Measurements from ENCODE around the gene CCDC78. TPM values are rescaled to one million over a fixed set of nuclear protein-coding genes. Genes with fewer than 3 reads are reported as not detected.

Gene CCDC78
- total and polyA plus RNA-seq, 2 of the 13 experiments (the other 11 are each of a cell fraction or from before 2014, with no cell fraction given), result 0.53 to 1.5 TPM

DNA sequence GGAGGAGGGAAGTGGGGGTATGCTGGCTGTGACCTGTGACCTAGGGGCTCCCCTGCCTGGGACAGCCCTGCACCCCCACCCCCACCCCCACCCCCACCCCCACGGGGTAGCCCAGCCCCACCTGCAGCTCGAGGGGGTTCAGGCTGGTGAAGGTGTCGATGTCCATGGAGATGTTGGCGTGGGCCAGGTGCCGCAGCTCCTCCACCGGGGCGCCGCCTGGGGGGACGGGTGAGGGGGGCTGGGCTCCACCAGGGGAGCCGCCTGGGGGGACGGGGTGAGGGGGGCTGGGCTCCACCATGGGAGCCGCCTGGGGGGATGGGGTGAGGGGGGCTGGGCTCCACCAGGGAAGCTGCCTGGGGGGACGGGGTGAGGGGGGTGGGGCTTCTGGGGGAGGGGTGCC is 44.2 kb upstream of the CCDC78 start (continued):
- no peak for TF ChIP-seq GMEB1 (CRISPR knock-in tag; IDR thresholded peaks at IDR 0.05; ENCODE audit: borderline replicate concordance)
- TF ChIP-seq ZBTB21 (CRISPR knock-in tag; IDR thresholded peaks at IDR 0.05), result no peak

GRCh38 chr16:769934-770333 is 43.7 kb upstream of the CCDC78 start:
- no TSS peak for BruUV-seq (replicated peaks)
- Histone ChIP-seq H3K9ac (ENCODE audit: insufficient read depth, low read depth, low read length) (no peak overlapping the region), H3K79me2 (ENCODE audit: insufficient read depth, low read length) (no peaks in the 10 kb centered on the region), H3K27me3 (ENCODE audit: control insufficient read depth in 1 of 2, insufficient read depth in 2 of 2, low read length in 2 of 2) (peaks cover 6 to 10% of the 10 kb centered on the region in 2 experiments; a peak in 3 of 5 replicates), H3K27ac (ENCODE audit: extremely low read length, insufficient read depth, low read length) (no peak overlapping the region), H2AFZ (ENCODE audit: low read length) (no peak overlapping the region), H3K4me2 (ENCODE audit: low read depth, low read length) (no peak overlapping the region), H3K36me3 (replicated peaks in 1 of 2; ENCODE audit: control insufficient read depth in 1 of 2, insufficient read depth in 2 of 2, low read length in 2 of 2) (no peaks in the 10 kb centered on the region), H3K4me3 (replicated peaks in 1 of 3; ENCODE audit: insufficient read depth in 1 of 3, low read depth in 2 of 3, low read length in 3 of 3) (no peak overlapping the region), H3K9me3 (ENCODE audit: low read length) (no peaks in the 10 kb centered on the region), H4K20me1 (ENCODE audit: insufficient read depth, low read length) (no peaks in the 10 kb centered on the region), H3K4me1 (ENCODE audit: insufficient read depth, low read length) (no peaks in the 10 kb centered on the region)
- FAIRE-seq, result no peak
- no peak for DNase-seq (ENCODE audit: low spot score)
- 54% methylated on average over 10 of the region's 19 CpGs for WGBS (ENCODE audit: low lambda C conversion rate)
- ChIA-PET POLR2A (interaction anchor here (1.7 to 1.8 kb wide), 2 partner anchors 9 to 29 kb away, joined by 4 to 7 read pairs; partner anchors contain the start of genes CIAO3 and MSLN), CTCF (ENCODE audit: low intra/inter-chr PET ratio, low total read pairs) (no interaction called here)
- TF ChIP-seq ZNF558 (CRISPR knock-in tag; IDR thresholded peaks at IDR 0.05; ENCODE audit: borderline replicate concordance) (no peak), ZSCAN5A (CRISPR knock-in tag; IDR thresholded peaks at IDR 0.05; ENCODE audit: borderline replicate concordance) (no peak), ZC3H13 (CRISPR knock-in tag; IDR thresholded peaks at IDR 0.05) (no peak), ZGPAT (CRISPR knock-in tag; IDR thresholded peaks at IDR 0.05) (no peak), ZNF670 (CRISPR knock-in tag; IDR thresholded peaks at IDR 0.05; ENCODE audit: borderline replicate concordance) (no peak), ZNF101 (CRISPR knock-in tag; IDR thresholded peaks at IDR 0.05; ENCODE audit: borderline replicate concordance, low read depth) (no peak), NRL (CRISPR knock-in tag; IDR thresholded peaks at IDR 0.05; ENCODE audit: borderline replicate concordance) (no peak)
- TF ChIP-seq, protein P1, sequence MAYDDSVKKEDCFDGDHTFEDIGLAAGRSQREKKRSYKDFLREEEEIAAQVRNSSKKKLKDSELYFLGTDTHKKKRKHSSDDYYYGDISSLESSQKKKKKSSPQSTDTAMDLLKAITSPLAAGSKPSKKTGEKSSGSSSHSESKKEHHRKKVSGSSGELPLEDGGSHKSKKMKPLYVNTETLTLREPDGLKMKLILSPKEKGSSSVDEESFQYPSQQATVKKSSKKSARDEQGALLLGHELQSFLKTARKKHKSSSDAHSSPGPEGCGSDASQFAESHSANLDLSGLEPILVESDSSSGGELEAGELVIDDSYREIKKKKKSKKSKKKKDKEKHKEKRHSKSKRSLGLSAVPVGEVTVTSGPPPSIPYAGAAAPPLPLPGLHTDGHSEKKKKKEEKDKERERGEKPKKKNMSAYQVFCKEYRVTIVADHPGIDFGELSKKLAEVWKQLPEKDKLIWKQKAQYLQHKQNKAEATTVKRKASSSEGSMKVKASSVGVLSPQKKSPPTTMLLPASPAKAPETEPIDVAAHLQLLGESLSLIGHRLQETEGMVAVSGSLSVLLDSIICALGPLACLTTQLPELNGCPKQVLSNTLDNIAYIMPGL (CRISPR knock-in tag; IDR thresholded peaks at IDR 0.05; ENCODE audit: borderline replicate concordance in 1 of 2, low read depth in 1 of 2), result no peak
- TF ChIP-seq, protein P2, sequence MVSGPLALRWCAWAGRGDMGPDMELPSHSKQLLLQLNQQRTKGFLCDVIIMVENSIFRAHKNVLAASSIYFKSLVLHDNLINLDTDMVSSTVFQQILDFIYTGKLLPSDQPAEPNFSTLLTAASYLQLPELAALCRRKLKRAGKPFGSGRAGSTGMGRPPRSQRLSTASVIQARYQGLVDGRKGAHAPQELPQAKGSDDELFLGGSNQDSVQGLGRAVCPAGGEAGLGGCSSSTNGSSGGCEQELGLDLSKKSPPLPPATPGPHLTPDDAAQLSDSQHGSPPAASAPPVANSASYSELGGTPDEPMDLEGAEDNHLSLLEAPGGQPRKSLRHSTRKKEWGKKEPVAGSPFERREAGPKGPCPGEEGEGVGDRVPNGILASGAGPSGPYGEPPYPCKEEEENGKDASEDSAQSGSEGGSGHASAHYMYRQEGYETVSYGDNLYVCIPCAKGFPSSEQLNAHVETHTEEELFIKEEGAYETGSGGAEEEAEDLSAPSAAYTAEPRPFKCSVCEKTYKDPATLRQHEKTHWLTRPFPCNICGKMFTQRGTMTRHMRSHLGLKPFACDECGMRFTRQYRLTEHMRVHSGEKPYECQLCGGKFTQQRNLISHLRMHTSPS (CRISPR knock-in tag; IDR thresholded peaks at IDR 0.05; ENCODE audit: low read depth), result no peak
- TF ChIP-seq, protein P3, sequence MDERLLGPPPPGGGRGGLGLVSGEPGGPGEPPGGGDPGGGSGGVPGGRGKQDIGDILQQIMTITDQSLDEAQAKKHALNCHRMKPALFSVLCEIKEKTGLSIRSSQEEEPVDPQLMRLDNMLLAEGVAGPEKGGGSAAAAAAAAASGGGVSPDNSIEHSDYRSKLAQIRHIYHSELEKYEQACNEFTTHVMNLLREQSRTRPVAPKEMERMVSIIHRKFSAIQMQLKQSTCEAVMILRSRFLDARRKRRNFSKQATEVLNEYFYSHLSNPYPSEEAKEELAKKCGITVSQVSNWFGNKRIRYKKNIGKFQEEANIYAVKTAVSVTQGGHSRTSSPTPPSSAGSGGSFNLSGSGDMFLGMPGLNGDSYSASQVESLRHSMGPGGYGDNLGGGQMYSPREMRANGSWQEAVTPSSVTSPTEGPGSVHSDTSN (CRISPR knock-in tag; IDR thresholded peaks at IDR 0.05), result no peak
- intact Hi-C loops (cut with micrococcal nuclease; ENCODE audit: unreplicated experiment) (no loop called here), in situ Hi-C loops (cut with HindIII; ENCODE audit: extremely low pct_ligation_motif_present, low pct_unique_long_range_greater_than_20kb) (no loop called here)
- no peak for ATAC-seq
